Panc1 (cell line): Measurements from ENCODE around the gene ADAMTS13. TPM values are rescaled to one million over a fixed set of nuclear protein-coding genes. Genes with fewer than 3 reads are reported as not detected.

ENCODE experiments used
- ATAC-seq: fragments of 200-7000 bp; cut with Tn5 transposase; 2 replicates; pipeline ENCODE4 v1.9.1; 2020; ENCODE audit warnings: mild to moderate bottlenecking, moderate library complexity
- BruUV-seq: library from RNA; stranded (reverse); fragments of 400-500 nt; replicated peaks from 2 replicates; lab custom pipeline; 2021; lab: Mats Ljungman, UMichigan
- CTCF ChIA-PET: fragments of 300-600 bp; sonication (Branson Sonifier 250); formaldehyde crosslinking; loops from one replicate; lab custom pipeline; 2022; ENCODE audit warnings: antibody characterized with exemption; lab: Charles Lee
- POLR2A ChIA-PET: fragments of 300-600 bp; sonication (Branson Sonifier 250); formaldehyde crosslinking; loops from one replicate; lab custom pipeline; 2022; ENCODE audit warnings: antibody characterized with exemption; lab: Charles Lee
- DNase-seq: peaks from one replicate; pipeline ENCODE4 v3.0.0-alpha.2; 2010; ENCODE audit warnings: low read depth, low spot score
- H3K27ac ChIP-seq: 2 replicates; pipeline ENCODE4 v1.5.1; 2011; ENCODE audit warnings: mild to moderate bottlenecking, low read length, inconsistent platforms
- H3K27me3 ChIP-seq: fragments of 200-500 bp; sonication (Bioruptor generic); 2 replicates; pipeline ENCODE4 v1.6.0; 2014; ENCODE audit warnings: low read length, inconsistent platforms; ENCODE audit not compliant: control insufficient read depth, insufficient read depth
- H3K36me3 ChIP-seq: fragments of 200-500 bp; sonication (Bioruptor generic); 2 replicates; pipeline ENCODE4 v1.5.1; 2014; ENCODE audit warnings: inconsistent platforms, mild to moderate bottlenecking, low read length, moderate library complexity; ENCODE audit not compliant: control insufficient read depth, insufficient read depth
- H3K4me1 ChIP-seq: 2 replicates; pipeline ENCODE4 v1.5.1; 2011; ENCODE audit warnings: inconsistent platforms, mild to moderate bottlenecking, low read length, moderate library complexity; ENCODE audit not compliant: control insufficient read depth, insufficient read depth
- H3K4me3 ChIP-seq, 2 experiments: 2 replicates each; pipeline ENCODE4 v1.5.1; 2011 to 2012; ENCODE audit warnings: low read depth in 2 of 2, low read length in 2 of 2, mild to moderate bottlenecking in 2 of 2, inconsistent platforms in 1 of 2, moderate library complexity in 1 of 2
- H3K9me3 ChIP-seq: fragments of 200-500 bp; sonication (Bioruptor generic); 2 replicates; pipeline ENCODE4 v1.5.1; 2014; ENCODE audit warnings: low read depth, mild to moderate bottlenecking, inconsistent platforms, low read length, moderate library complexity; ENCODE audit not compliant: control insufficient read depth, insufficient read depth
- CTCF ChIP-seq: fragments of 450-650 bp; IDR thresholded peaks from 2 replicates; pipeline ENCODE4 v1.5.1; 2017; ENCODE audit warnings: mild to moderate bottlenecking
- POLR2AphosphoS5 ChIP-seq: IDR thresholded peaks from 2 replicates; pipeline ENCODE4 v1.6.1; 2012; ENCODE audit warnings: mild to moderate bottlenecking, low read depth, low read length, moderate library complexity
- REST ChIP-seq, 2 experiments: IDR thresholded peaks; 2 replicates each; pipeline ENCODE4 v1.6.1; 2011 to 2012; ENCODE audit warnings: low read depth in 2 of 2, control low read depth in 1 of 2, low read length in 1 of 2, mild to moderate bottlenecking in 1 of 2, moderate library complexity in 1 of 2; ENCODE audit not compliant: insufficient read depth in 1 of 2
- SIN3A ChIP-seq: IDR thresholded peaks from 2 replicates; pipeline ENCODE4 v1.6.1; 2012; ENCODE audit warnings: low read depth, mild to moderate bottlenecking, low read length, moderate library complexity, borderline replicate concordance; ENCODE audit not compliant: insufficient read depth
- TCF7L2 ChIP-seq: IDR thresholded peaks from 2 replicates; pipeline ENCODE4 v1.6.1; 2011; ENCODE audit warnings: mild to moderate bottlenecking, low read depth, low read length, inconsistent platforms
- in situ Hi-C: cut with HindIII; loops from 2 replicates; pipeline ENCODE4 v1.10.0; 2016; ENCODE audit warnings: low sequenced_read_pairs, low pct_unique_long_range_greater_than_20kb
- intact Hi-C: fragments of 100-400 bp; cut with micrococcal nuclease; formaldehyde crosslinking; loops from one replicate; pipeline ENCODE4 v1.10.0; 2022; ENCODE audit not compliant: unreplicated experiment
- total RNA-seq: library from RNA; stranded (reverse); gene quantifications from one replicate; pipeline ENCODE4 v1.2.1, GENCODE V29; 2021; ENCODE audit not compliant: unreplicated experiment

The ADAMTS13 gene
- total RNA-seq, 1 experiment from 2014 or later = 3.4 TPM

GRCh38 chr9:133396952-133397351 lies 25.2 kb upstream of the ADAMTS13 start:
- H3K4me3 ChIP-seq = no peak overlapping the region
- DNase-seq (no peak), ATAC-seq (peak; percentile 54; the same call in 1 of the 2 replicates)
- intact Hi-C loops (no loop called here), in situ Hi-C loops (no loop called here)
- H3K27ac ChIP-seq = no peak overlapping the region
- TF ChIP-seq POLR2AphosphoS5 (no peak), SIN3A (no peak), TCF7L2 (no peak), REST (IDR thresholded peaks at IDR 0.05; ENCODE audit: insufficient read depth in 1 of 2, low read depth in 2 of 2, low read length in 1 of 2) (no peak), CTCF (peak; percentile 16; the same call in 1 of the 2 replicates)
- H3K36me3 ChIP-seq = no peaks in the 10 kb centered on the region
- no peaks in the 10 kb centered on the region for H3K4me1 ChIP-seq
- no peaks in the 10 kb centered on the region for H3K9me3 ChIP-seq
- CTCF ChIA-PET = no interaction called here
- H3K27me3 ChIP-seq = no peaks in the 10 kb centered on the region
- POLR2A ChIA-PET = interaction anchor here (0.7 kb wide), 1 partner anchor 284 kb away, joined by 3 read pairs; no protein-coding TSS in a partner anchor
- no TSS peak for BruUV-seq

GRCh38 chr9:133397370-133397769 lies 24.8 kb upstream of the ADAMTS13 start:
- no peak overlapping the region for H3K27ac ChIP-seq
- BruUV-seq = no TSS peak
- in situ Hi-C loops = no loop called here
- H3K27me3 ChIP-seq = no peaks in the 10 kb centered on the region
- DNase-seq = no peak
- H3K4me1 ChIP-seq = no peaks in the 10 kb centered on the region
- ATAC-seq = 0 out of 2 replicates have a peak, but pooled peaks have one; percentile 6
- no peaks in the 10 kb centered on the region for H3K9me3 ChIP-seq
- H3K36me3 ChIP-seq = no peaks in the 10 kb centered on the region
- POLR2A ChIA-PET = no interaction called here
- no peak overlapping the region for H3K4me3 ChIP-seq
- CTCF ChIA-PET = no interaction called here
- TF ChIP-seq POLR2AphosphoS5 (no peak), CTCF (no peak), TCF7L2 (no peak), REST (IDR thresholded peaks at IDR 0.05; ENCODE audit: insufficient read depth in 1 of 2, low read depth in 2 of 2, low read length in 1 of 2) (no peak), SIN3A (no peak)
- intact Hi-C loops = no loop called here
